GM23338 (cell line): ENCODE measurements around the gene BCL10. TPM values are rescaled to one million over a fixed set of nuclear protein-coding genes. Genes with fewer than 3 reads are reported as not detected.

Experiments used
- ATAC-seq: fragments of 200-7000 bp; cut with Tn5 transposase; 3 replicates; pipeline ENCODE4 v1.9.1; 2020
- DNase-seq: peaks from one replicate; pipeline ENCODE4 v3.0.0-alpha.2; 2015; ENCODE audit warnings: low spot score
- H2AFZ ChIP-seq: fragments of 200-600 bp; sonication (generic); 2 replicates; pipeline ENCODE4 v1.8.0; 2016; ENCODE audit warnings: antibody characterized with exemption, mild to moderate bottlenecking, moderate library complexity
- H3F3A ChIP-seq: fragments of 200-600 bp; sonication (generic); replicated peaks from 2 replicates; pipeline ENCODE4 v1.8.0; 2017; ENCODE audit warnings: antibody characterized with exemption, mixed run types, low read depth
- H3K27ac ChIP-seq: fragments of 200-600 bp; sonication (generic); 2 replicates; pipeline ENCODE4 v1.6.1; 2016; ENCODE audit warnings: low read depth
- H3K27me3 ChIP-seq: fragments of 200-600 bp; sonication (generic); 2 replicates; pipeline ENCODE4 v1.8.0; 2016; ENCODE audit warnings: mild to moderate bottlenecking, mixed run types, moderate library complexity; ENCODE audit not compliant: insufficient read depth
- H3K36me3 ChIP-seq: fragments of 200-600 bp; sonication (generic); 2 replicates; pipeline ENCODE4 v1.8.0; 2016; ENCODE audit warnings: mild to moderate bottlenecking; ENCODE audit not compliant: insufficient read depth
- H3K4me1 ChIP-seq: fragments of 200-600 bp; sonication (generic); 2 replicates; pipeline ENCODE4 v1.8.0; 2016; ENCODE audit warnings: mild to moderate bottlenecking, moderate library complexity; ENCODE audit not compliant: insufficient read depth
- H3K4me2 ChIP-seq: fragments of 200-600 bp; sonication (generic); 2 replicates; pipeline ENCODE4 v1.7.1; 2017; ENCODE audit warnings: mixed run types
- H3K4me3 ChIP-seq: fragments of 200-600 bp; sonication (generic); 2 replicates; pipeline ENCODE4 v1.6.1; 2016; ENCODE audit warnings: mixed run types
- H3K79me2 ChIP-seq: fragments of 200-600 bp; sonication (generic); replicated peaks from 2 replicates; pipeline ENCODE4 v1.8.0; 2017; ENCODE audit warnings: mild to moderate bottlenecking; ENCODE audit not compliant: insufficient read depth
- H3K9me2 ChIP-seq: fragments of 200-600 bp; sonication (generic); 2 replicates; pipeline ENCODE4 v1.8.0; 2017; ENCODE audit not compliant: insufficient read depth
- H4K20me1 ChIP-seq: fragments of 200-600 bp; sonication (generic); replicated peaks from 2 replicates; pipeline ENCODE4 v1.8.0; 2017; ENCODE audit warnings: mild to moderate bottlenecking; ENCODE audit not compliant: insufficient read depth
- H3K27ac Mint-ChIP-seq: 2 replicates; pipeline ENCODE4 v1.8.0; 2020; ENCODE audit warnings: inconsistent platforms, mild to moderate bottlenecking, moderate library complexity, mixed read lengths
- H3K27me3 Mint-ChIP-seq: 3 replicates; pipeline ENCODE4 v1.8.0; 2022; ENCODE audit warnings: low read depth, mild to moderate bottlenecking, moderate library complexity, mixed read lengths, inconsistent platforms; ENCODE audit not compliant: insufficient read depth, poor library complexity
- H3K36me3 Mint-ChIP-seq: 3 replicates; pipeline ENCODE4 v1.8.0; 2021; ENCODE audit warnings: low read depth, mild to moderate bottlenecking, inconsistent platforms, moderate library complexity, mixed read lengths
- H3K4me1 Mint-ChIP-seq: 3 replicates; pipeline ENCODE4 v1.8.0; 2020; ENCODE audit warnings: mild to moderate bottlenecking, inconsistent platforms, mixed read lengths
- H3K4me3 Mint-ChIP-seq: 3 replicates; pipeline ENCODE4 v1.8.0; 2021; ENCODE audit warnings: moderate library complexity, mild to moderate bottlenecking, inconsistent platforms, mixed read lengths
- H3K9me3 Mint-ChIP-seq: 3 replicates; pipeline ENCODE4 v1.8.0; 2020; ENCODE audit warnings: moderate library complexity, mild to moderate bottlenecking, inconsistent platforms, mixed read lengths
- CREB1 ChIP-seq: fragments of 250-450 bp; sonication (Bioruptor Pico); IDR thresholded peaks from 2 replicates; pipeline ENCODE4 v1.5.0; 2020; ENCODE audit warnings: low read depth, mild to moderate bottlenecking, moderate library complexity
- CTCF ChIP-seq, 2 experiments: fragments of 200-600 bp in 1 of 2; sonication (generic) in 1 of 2; conservative IDR thresholded peaks; 2 replicates each; pipeline versions ENCODE4 v1.5.1 to v1.6.1; 2016 to 2017; ENCODE audit warnings: antibody characterized with exemption in 2 of 2, low read depth in 2 of 2, mild to moderate bottlenecking in 2 of 2, moderate library complexity in 1 of 2
- ETS1 ChIP-seq: IDR thresholded peaks from 2 replicates; pipeline ENCODE4 v1.6.1; 2016; ENCODE audit warnings: antibody characterized with exemption
- EZH2 ChIP-seq: fragments of 200-600 bp; sonication (generic); IDR thresholded peaks from one replicate; pipeline ENCODE4 v1.8.0; 2017; ENCODE audit warnings: antibody characterized with exemption, mild to moderate bottlenecking, low read depth; ENCODE audit not compliant: unreplicated experiment
- EZH2phosphoT487 ChIP-seq: fragments of 200-600 bp; sonication (generic); IDR thresholded peaks from one replicate; pipeline ENCODE4 v1.8.1; 2018; ENCODE audit warnings: antibody characterized with exemption; ENCODE audit not compliant: unreplicated experiment
- JUNB ChIP-seq: IDR thresholded peaks from one replicate; pipeline ENCODE4 v1.6.1; 2016; ENCODE audit warnings: antibody characterized with exemption; ENCODE audit not compliant: unreplicated experiment
- NANOG ChIP-seq: IDR thresholded peaks from 2 replicates; pipeline ENCODE4 v1.6.1; 2016; ENCODE audit warnings: antibody characterized with exemption, borderline replicate concordance
- POLR2AphosphoS5 ChIP-seq: IDR thresholded peaks from 2 replicates; pipeline ENCODE4 v1.6.1; 2016; ENCODE audit warnings: antibody characterized with exemption, low read depth
- REST ChIP-seq: IDR thresholded peaks from one replicate; pipeline ENCODE4 v1.6.1; 2018; ENCODE audit warnings: antibody characterized with exemption; ENCODE audit not compliant: unreplicated experiment
- STAT1 ChIP-seq: IDR thresholded peaks from one replicate; pipeline ENCODE4 v1.6.1; 2016; ENCODE audit warnings: antibody characterized with exemption; ENCODE audit not compliant: unreplicated experiment
- ZNF114 ChIP-seq: fragments of 250-450 bp; sonication (Bioruptor Pico); IDR thresholded peaks from 2 replicates; pipeline ENCODE4 v1.5.0; 2020; ENCODE audit warnings: mild to moderate bottlenecking, moderate library complexity
- ZNF331 ChIP-seq: fragments of 250-450 bp; sonication (Bioruptor Pico); IDR thresholded peaks from 2 replicates; pipeline ENCODE4 v1.5.0; 2020; ENCODE audit warnings: low read depth, mild to moderate bottlenecking, moderate library complexity
- ZNF462 ChIP-seq: fragments of 250-450 bp; sonication (Bioruptor Pico); IDR thresholded peaks from 2 replicates; pipeline ENCODE4 v1.5.0; 2020; ENCODE audit warnings: mild to moderate bottlenecking, moderate library complexity
- polyA plus RNA-seq: library from polyadenylated mRNA; unstranded; fragments of >200 nt; fragmentation: Nextera tagmentation; extraction: Ambion mirVana; gene quantifications from 2 replicates; pipeline ENCODE4 v1.2.1, GENCODE V29; 2016
- total RNA-seq: library from RNA; depleted of rRNA; stranded (reverse); fragments of >200 nt; shearing (Covaris generic); gene quantifications from 2 replicates; pipeline ENCODE4 v1.2.3, GENCODE V29; 2014

BCL10 gene
- total and polyA plus RNA-seq, 2 experiments from 2014 or later: 23.1 to 33.7 TPM

GRCh38 chr1:85264150-85264549 is 12.3 kb downstream of the BCL10 start:
- ATAC-seq: no peak
- peaks cover 34% of the 10 kb centered on the region for H3K36me3 ChIP-seq
- peaks cover 5% of the 10 kb centered on the region for H3K27me3 Mint-ChIP-seq

More at GRCh38 chr1:85264150-85264549, 12.3 kb downstream of the BCL10 start:
- H3K27ac ChIP-seq: no peak overlapping the region
- H3K36me3 Mint-ChIP-seq: peaks cover 56% of the 10 kb centered on the region
- peaks cover 5% of the 10 kb centered on the region; the same call in 2 of the 3 replicates for H3K4me1 Mint-ChIP-seq
- no peak for TF ChIP-seq ZNF462 (CRISPR knock-in tag)
- no peak for TF ChIP-seq STAT1
- no peak for TF ChIP-seq REST
- no peak for TF ChIP-seq CREB1 (CRISPR knock-in tag)
- TF ChIP-seq NANOG: no peak
- no peak for TF ChIP-seq EZH2
- no peak for TF ChIP-seq ZNF331 (CRISPR knock-in tag)
- no peak for TF ChIP-seq EZH2phosphoT487
- no peak for TF ChIP-seq ZNF114 (CRISPR knock-in tag)
- no peak for TF ChIP-seq POLR2AphosphoS5
- TF ChIP-seq ETS1: no peak
- no peak for TF ChIP-seq JUNB
- TF ChIP-seq CTCF (conservative IDR thresholded peaks at IDR 0.05; ENCODE audit: low read depth in 2 of 2): no peak
- DNase-seq: no peak
- H3K4me1 ChIP-seq: no peaks in the 10 kb centered on the region
- peaks cover 28% of the 10 kb centered on the region for H3K9me3 Mint-ChIP-seq
- H4K20me1 ChIP-seq: no peaks in the 10 kb centered on the region
- peaks cover 3% of the 10 kb centered on the region for H3K9me2 ChIP-seq
- no peak overlapping the region for H3K27ac Mint-ChIP-seq
- H3K4me2 ChIP-seq: no peak overlapping the region
- no peaks in the 10 kb centered on the region for H3K79me2 ChIP-seq
- H3K27me3 ChIP-seq: no peaks in the 10 kb centered on the region
- no peak overlapping the region for H3K4me3 ChIP-seq
- H3K4me3 Mint-ChIP-seq: no peak overlapping the region
- H3F3A ChIP-seq: no peaks in the 10 kb centered on the region; the same call in 1 of the 2 replicates
- H2AFZ ChIP-seq: no peak overlapping the region
